ENCODE results near the gene PGC. TPM values are rescaled to one million over a fixed set of nuclear protein-coding genes. Genes with fewer than 3 reads are reported as not detected.

PGC gene
- total RNA-seq, 4 donors from 2014 or later: not detected

DNA sequence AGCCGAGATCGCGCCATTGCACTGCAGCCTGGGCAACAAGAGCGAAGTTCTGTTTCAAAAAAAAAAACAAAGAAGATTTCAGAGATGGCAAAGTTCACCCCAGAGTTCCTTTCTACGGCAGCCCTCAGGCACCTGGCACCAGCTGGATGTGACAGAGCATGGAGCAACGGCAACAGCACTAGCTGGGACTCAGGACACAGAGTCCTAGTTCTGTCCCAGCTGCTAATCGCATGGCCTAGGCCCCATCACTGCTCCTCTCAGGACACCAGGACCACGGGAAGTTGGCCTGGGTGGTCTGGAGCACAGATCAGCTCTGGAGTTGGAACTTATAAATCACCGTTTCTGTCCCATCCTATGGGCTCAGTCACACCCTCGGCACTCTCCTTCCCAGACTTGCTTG lies 1.1 kb downstream of the PGC start:
- TF ChIP-seq, protein P1, sequence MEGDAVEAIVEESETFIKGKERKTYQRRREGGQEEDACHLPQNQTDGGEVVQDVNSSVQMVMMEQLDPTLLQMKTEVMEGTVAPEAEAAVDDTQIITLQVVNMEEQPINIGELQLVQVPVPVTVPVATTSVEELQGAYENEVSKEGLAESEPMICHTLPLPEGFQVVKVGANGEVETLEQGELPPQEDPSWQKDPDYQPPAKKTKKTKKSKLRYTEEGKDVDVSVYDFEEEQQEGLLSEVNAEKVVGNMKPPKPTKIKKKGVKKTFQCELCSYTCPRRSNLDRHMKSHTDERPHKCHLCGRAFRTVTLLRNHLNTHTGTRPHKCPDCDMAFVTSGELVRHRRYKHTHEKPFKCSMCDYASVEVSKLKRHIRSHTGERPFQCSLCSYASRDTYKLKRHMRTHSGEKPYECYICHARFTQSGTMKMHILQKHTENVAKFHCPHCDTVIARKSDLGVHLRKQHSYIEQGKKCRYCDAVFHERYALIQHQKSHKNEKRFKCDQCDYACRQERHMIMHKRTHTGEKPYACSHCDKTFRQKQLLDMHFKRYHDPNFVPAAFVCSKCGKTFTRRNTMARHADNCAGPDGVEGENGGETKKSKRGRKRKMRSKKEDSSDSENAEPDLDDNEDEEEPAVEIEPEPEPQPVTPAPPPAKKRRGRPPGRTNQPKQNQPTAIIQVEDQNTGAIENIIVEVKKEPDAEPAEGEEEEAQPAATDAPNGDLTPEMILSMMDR (IDR thresholded peaks at IDR 0.05): no peak
- Histone ChIP-seq H3K4me1 (peaks cover 0 to 5% (median 0%) of the 10 kb centered on the region in 4 donors), H3K4me3 (no peak overlapping the region), H3K27me3 (no peaks in the 10 kb centered on the region), H3K27ac (no peak overlapping the region), H3K36me3 (no peaks in the 10 kb centered on the region), H3K9me3 (no peaks in the 10 kb centered on the region)
- no peak for DNase-seq

DNA sequence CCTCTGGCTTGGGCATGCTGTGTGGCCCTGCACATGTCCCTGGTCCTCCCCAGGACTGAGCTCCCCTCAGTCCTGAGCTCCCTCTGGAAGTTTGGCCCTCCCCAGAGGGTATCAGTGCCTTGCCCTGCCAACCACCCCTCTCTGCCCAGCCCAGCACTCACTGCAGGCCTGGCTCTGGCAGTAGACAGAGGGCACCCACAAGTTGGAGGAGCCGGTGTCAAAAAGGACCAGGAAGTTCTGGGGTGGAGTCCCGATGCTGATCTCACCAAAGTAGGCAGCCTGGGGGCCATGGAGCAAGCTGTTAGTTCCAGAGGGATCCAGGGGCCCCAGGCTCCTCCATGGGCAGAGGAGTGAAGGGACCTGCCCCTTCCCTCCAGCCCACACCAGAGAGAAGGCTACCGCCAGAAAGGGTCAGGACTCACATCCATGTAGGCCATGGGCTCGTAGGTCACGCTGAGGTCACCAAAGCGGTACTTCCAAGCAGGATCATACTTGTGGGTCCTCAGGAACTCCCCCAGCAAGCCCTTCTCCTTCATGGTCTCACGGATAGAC lies 2.9 kb downstream of the PGC start:
- H3K27ac ChIP-seq: no peak overlapping the region
- no peaks in the 10 kb centered on the region for H3K9me3 ChIP-seq
- DNase-seq: no peak
- H3K4me3 ChIP-seq: no peak overlapping the region
- peaks cover 0 to 5% (median 0%) of the 10 kb centered on the region in 4 donors for H3K4me1 ChIP-seq
- no peaks in the 10 kb centered on the region for H3K36me3 ChIP-seq
- H3K27me3 ChIP-seq: no peaks in the 10 kb centered on the region
- TF ChIP-seq, protein P1 (IDR thresholded peaks at IDR 0.05): no peak
- TF ChIP-seq POLR2A (IDR thresholded peaks at IDR 0.05): no peak

DNA sequence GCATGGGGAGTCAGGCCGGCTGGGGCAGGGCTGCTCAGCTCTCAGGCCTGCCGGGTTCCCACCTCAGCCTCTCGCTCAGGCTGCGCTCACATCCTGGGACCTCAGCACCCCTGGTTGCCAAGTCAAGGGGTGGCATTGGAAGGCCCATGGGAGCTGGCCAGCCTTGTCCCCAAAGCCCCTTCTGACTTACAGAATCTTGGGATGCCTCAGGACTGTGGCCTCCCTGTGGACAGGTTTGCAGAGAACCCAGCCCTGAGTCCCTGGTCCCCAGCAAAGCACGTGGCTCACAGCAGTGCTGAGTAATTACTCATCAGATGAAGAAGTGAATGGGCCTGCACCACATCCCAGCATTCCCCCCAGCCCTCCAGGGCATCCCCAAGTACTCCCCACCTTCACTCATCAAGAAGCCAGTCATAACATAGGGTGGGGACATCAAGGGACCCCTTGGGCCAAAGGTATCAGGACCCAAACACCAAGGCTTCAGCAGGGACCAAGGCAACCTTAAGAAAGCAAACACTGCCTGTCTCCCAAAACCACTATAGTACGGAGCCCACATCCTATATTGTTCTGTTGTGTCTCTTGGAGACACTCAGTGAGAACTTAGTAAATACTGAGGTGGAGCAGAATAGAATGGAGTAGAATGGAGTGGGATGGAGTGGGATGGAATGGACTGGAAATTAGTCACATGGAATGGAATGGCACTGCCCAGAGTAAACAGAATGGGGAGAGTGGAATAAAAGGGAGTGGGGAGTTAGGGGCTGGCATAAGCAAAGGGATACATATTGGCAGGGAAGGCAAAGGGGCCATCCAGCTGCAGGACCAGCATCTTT lies 3.6 kb downstream of the PGC start:
- no peak for DNase-seq
- TF ChIP-seq, protein P1 (IDR thresholded peaks at IDR 0.05): no peak
- no peak for TF ChIP-seq POLR2A (IDR thresholded peaks at IDR 0.05)
- H3K36me3 ChIP-seq: no peaks in the 10 kb centered on the region
- H3K9me3 ChIP-seq: no peaks in the 10 kb centered on the region
- peaks cover 0 to 5% (median 0%) of the 10 kb centered on the region in 4 donors for H3K4me1 ChIP-seq
- H3K27me3 ChIP-seq: no peaks in the 10 kb centered on the region
- no peak overlapping the region for H3K27ac ChIP-seq
- H3K4me3 ChIP-seq: no peak overlapping the region

DNA sequence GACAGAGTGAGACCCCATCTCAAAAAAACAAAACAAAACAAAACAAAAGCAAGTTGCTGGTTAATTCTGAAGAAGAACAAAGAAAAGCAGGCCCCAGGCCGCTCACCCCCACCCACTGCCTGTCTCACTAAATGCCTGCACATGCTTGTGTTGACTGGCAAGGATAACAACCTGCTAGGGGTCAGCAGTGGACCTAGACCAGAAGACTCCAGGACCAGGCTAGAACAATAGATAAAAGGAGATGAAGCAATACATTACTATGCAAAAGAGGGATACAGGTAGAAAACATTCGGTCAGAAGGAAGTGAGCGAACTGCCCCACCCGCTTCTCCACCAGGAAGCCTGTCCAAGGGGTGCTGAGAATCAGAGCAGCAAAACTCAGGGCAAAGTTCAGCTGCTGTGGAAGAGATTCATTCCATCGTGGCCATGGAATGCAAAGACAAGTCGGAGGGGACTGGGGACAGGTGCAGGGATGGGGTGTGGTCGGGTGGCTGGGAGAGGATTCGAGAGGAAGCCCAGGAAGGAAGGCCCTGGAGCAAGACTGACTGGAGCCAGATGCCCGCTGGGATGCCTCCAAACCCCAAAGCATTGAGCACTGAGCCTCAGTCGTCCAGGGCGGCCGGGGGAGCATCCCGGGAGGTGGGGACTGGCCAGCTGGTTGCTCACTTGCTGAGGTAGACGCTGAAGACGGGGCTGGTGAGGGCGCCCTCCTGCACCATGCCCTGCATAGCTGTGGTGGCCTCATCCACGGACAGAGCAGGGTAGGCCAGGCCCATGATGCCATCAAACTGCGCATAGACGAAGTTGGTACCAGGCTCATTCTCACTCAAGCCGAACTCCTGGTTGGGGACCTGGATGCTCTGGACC lies 5.3 kb downstream of the PGC start:
- Histone ChIP-seq H3K9me3 (no peaks in the 10 kb centered on the region), H3K27me3 (no peaks in the 10 kb centered on the region), H3K4me3 (no peak overlapping the region), H3K27ac (peak overlapping the region in 3 of 4 donors; percentile 56 to 77 (median 63)), H3K36me3 (no peaks in the 10 kb centered on the region), H3K4me1 (peaks cover 0 to 5% (median 0%) of the 10 kb centered on the region in 4 donors)
- no peak for TF ChIP-seq POLR2A (IDR thresholded peaks at IDR 0.05)
- DNase-seq: peak in 2 of 3 donors; percentile 68 to 78

DNA sequence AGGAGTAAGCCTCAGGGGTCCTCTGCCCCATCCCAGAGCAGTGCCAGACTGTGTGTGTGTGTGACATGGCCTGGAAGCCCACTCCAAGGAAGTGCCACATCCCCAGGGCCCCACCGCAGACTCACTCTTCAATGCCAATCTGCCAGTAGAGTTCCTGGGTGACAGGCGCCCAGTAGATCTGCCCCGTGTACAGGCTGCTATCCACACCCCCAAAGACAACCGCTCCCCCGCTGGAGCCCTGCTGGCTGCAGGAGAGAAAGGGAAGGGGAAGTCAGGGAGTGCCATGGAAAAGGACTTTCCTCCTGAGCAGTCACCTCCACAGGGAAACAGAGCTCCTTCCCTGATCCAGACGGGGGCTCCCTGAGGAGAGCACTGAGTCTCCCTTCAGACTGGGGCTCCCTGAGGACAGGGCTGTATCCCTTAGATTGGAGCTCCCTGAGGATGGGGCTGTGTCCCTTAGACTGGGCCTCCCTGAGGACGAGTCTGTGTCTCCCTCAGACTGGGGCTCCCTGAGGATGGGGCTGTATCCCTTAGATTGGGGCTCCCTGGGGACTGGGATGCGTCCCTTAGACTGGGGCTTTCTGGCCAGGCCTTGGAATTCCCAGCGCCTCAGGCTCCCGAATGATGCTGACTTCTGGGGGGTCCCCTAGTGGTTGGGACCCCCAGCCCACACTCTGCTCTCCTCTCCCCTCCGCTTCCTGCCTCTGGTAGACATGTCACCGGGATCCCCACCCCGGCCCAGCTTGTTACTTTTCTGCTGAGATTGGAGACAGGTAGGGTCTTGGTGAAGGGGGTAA lies 6.6 kb downstream of the PGC start:
- TF ChIP-seq, protein P1 (IDR thresholded peaks at IDR 0.05): no peak
- no peak for TF ChIP-seq POLR2A (IDR thresholded peaks at IDR 0.05)
- Histone ChIP-seq H3K27me3 (no peaks in the 10 kb centered on the region), H3K4me1 (peaks cover 0 to 14% (median 5%) of the 10 kb centered on the region in 4 donors), H3K36me3 (no peaks in the 10 kb centered on the region), H3K27ac (peak overlapping the region in 3 of 4 donors; percentile 56 to 77 (median 63)), H3K4me3 (no peak overlapping the region), H3K9me3 (no peaks in the 10 kb centered on the region)
- no peak for DNase-seq

Data from Peyer's patch (tissue), 4 donors.